HG03521 (cell line): Measurements from ENCODE around the gene HIBADH.
"Not testable (repeated sequence)": the region's sequence is repeated elsewhere in the genome, so short reads cannot be mapped to it uniquely, and the experiment has no call there.

Experiments
- ATAC-seq: cut with Tn5 transposase; IDR thresholded peaks from one replicate; pipeline ENCODE4 v1.9.1; 2021; ENCODE audit warnings: mild to moderate bottlenecking, moderate library complexity; ENCODE audit not compliant: unreplicated experiment

HIBADH gene

GRCh38 chr7:27514861-27515260 lies 147.8 kb downstream of the HIBADH start:
- no peak for ATAC-seq

GRCh38 chr7:27513885-27514284 lies 148.8 kb downstream of the HIBADH start:
- ATAC-seq, result no peak

- not testable (repeated sequence) for ATAC-seq
Measured at GRCh38 chr7:27511370-27511769, 151.3 kb downstream of the HIBADH start.

GRCh38 chr7:27510541-27510940 lies 152.1 kb downstream of the HIBADH start:
- ATAC-seq, result no peak

GRCh38 chr7:27501879-27502278 lies 160.8 kb downstream of the HIBADH start:
- ATAC-seq, result not testable (repeated sequence)

GRCh38 chr7:27501001-27501400 lies 161.7 kb downstream of the HIBADH start:
- no peak for ATAC-seq

GRCh38 chr7:27492224-27492623 lies 170.5 kb downstream of the HIBADH start:
- ATAC-seq, result no peak

- no peak for ATAC-seq
Measured at GRCh38 chr7:27491534-27491933, 171.1 kb downstream of the HIBADH start.

GRCh38 chr7:27487509-27487908 lies 175.2 kb downstream of the HIBADH start:
- ATAC-seq, result no peak

GRCh38 chr7:27484451-27484850 lies 178.2 kb downstream of the HIBADH start:
- no peak for ATAC-seq

GRCh38 chr7:27482219-27482618 lies 180.5 kb downstream of the HIBADH start:
- no peak for ATAC-seq

GRCh38 chr7:27478556-27478955 lies 184.1 kb downstream of the HIBADH start:
- no peak for ATAC-seq

- ATAC-seq, result no peak
Measured at GRCh38 chr7:27478084-27478483, 184.6 kb downstream of the HIBADH start.

- no peak for ATAC-seq
Measured at GRCh38 chr7:27476493-27476892, 186.2 kb downstream of the HIBADH start.
